Measurements from ENCODE around the gene CHN2.

GRCh38 chr7:29282819-29283414 is 88.3 kb downstream of the CHN2 start:
- no peak for TF ChIP-seq REST (IDR thresholded peaks at IDR 0.05; ENCODE audit: borderline replicate concordance)
- no peak for TF ChIP-seq CTCF (IDR thresholded peaks at IDR 0.05; ENCODE audit: poor library complexity, severe bottlenecking)
- no peak for TF ChIP-seq RAD21 (conservative IDR thresholded peaks at IDR 0.05)
- no peak for TF ChIP-seq EP300 (conservative IDR thresholded peaks at IDR 0.05; ENCODE audit: poor library complexity, severe bottlenecking)
- TF ChIP-seq SMC3 (conservative IDR thresholded peaks at IDR 0.05; ENCODE audit: poor library complexity), result no peak
- no peak for TF ChIP-seq POLR2AphosphoS5 (IDR thresholded peaks at IDR 0.05)
- TF ChIP-seq EZH2 (IDR thresholded peaks at IDR 0.05; ENCODE audit: borderline replicate concordance, insufficient read depth, low read length, poor library complexity, severe bottlenecking), result no peak
